IPS-20b (cell line): ENCODE data around the gene SLC35A3.
"Not testable (repeated sequence)": the region's sequence is repeated elsewhere in the genome, so short reads cannot be mapped to it uniquely, and the experiment has no call there.

Experiments used
- H3K27ac ChIP-seq: one replicate; pipeline ENCODE4 v1.5.1; 2013; ENCODE audit warnings: low read length
- H3K27me3 ChIP-seq: 2 replicates; pipeline ENCODE4 v1.6.1; 2013; ENCODE audit warnings: mild to moderate bottlenecking, low read length, inconsistent platforms; ENCODE audit not compliant: insufficient read depth
- H3K36me3 ChIP-seq: 2 replicates; pipeline ENCODE4 v1.6.1; 2013; ENCODE audit warnings: low read depth, mild to moderate bottlenecking, inconsistent platforms, low read length, moderate library complexity; ENCODE audit not compliant: insufficient read depth
- H3K4me1 ChIP-seq: 2 replicates; pipeline ENCODE4 v1.6.1; 2013; ENCODE audit warnings: mild to moderate bottlenecking, control low read depth, inconsistent platforms, low read length, moderate library complexity; ENCODE audit not compliant: insufficient read depth
- H3K4me3 ChIP-seq: 2 replicates; pipeline ENCODE4 v1.5.1; 2013; ENCODE audit warnings: mild to moderate bottlenecking, low read length, inconsistent platforms
- H3K9ac ChIP-seq: 2 replicates; pipeline ENCODE4 v1.6.1; 2013; ENCODE audit warnings: low read depth, mild to moderate bottlenecking, inconsistent platforms, low read length, moderate library complexity
- H3K9me3 ChIP-seq: 2 replicates; pipeline ENCODE4 v1.6.1; 2013; ENCODE audit warnings: mild to moderate bottlenecking, low read depth, low read length, inconsistent platforms; ENCODE audit not compliant: insufficient read depth

SLC35A3 gene

GRCh38 chr1:99977326-99977725 lies 7.5 kb downstream of the SLC35A3 start:
- H3K4me3 ChIP-seq, H3K27me3 ChIP-seq, H3K9ac ChIP-seq, H3K4me1 ChIP-seq, H3K9me3 ChIP-seq, H3K27ac ChIP-seq: not testable (repeated sequence)
- peaks cover 11% of the 10 kb centered on the region; the same call in 1 of the 2 replicates for H3K36me3 ChIP-seq

GRCh38 chr1:99978218-99978617 lies 8.4 kb downstream of the SLC35A3 start:
- no peaks in the 10 kb centered on the region for H3K27me3 ChIP-seq
- H3K4me3 ChIP-seq: no peak overlapping the region
- H3K9me3 ChIP-seq: no peaks in the 10 kb centered on the region
- H3K9ac ChIP-seq: no peak overlapping the region
- no peaks in the 10 kb centered on the region for H3K4me1 ChIP-seq
- no peak overlapping the region for H3K27ac ChIP-seq
- peaks cover 11% of the 10 kb centered on the region; the same call in 1 of the 2 replicates for H3K36me3 ChIP-seq

- no peak overlapping the region for H3K4me3 ChIP-seq
- no peaks in the 10 kb centered on the region for H3K4me1 ChIP-seq
- no peak overlapping the region for H3K9ac ChIP-seq
- H3K9me3 ChIP-seq: no peaks in the 10 kb centered on the region
- peaks cover 11% of the 10 kb centered on the region; the same call in 1 of the 2 replicates for H3K36me3 ChIP-seq
- no peak overlapping the region for H3K27ac ChIP-seq
- no peaks in the 10 kb centered on the region for H3K27me3 ChIP-seq
Measured at GRCh38 chr1:99979091-99979490, 9.3 kb downstream of the SLC35A3 start.

GRCh38 chr1:99980928-99981327 lies 11.1 kb downstream of the SLC35A3 start:
- Histone ChIP-seq H3K4me1 (no peaks in the 10 kb centered on the region), H3K27me3 (no peaks in the 10 kb centered on the region), H3K4me3 (no peak overlapping the region), H3K36me3 (peaks cover 5% of the 10 kb centered on the region; the same call in 1 of the 2 replicates), H3K9ac (no peak overlapping the region), H3K9me3 (no peaks in the 10 kb centered on the region), H3K27ac (no peak overlapping the region)

- no peaks in the 10 kb centered on the region for H3K4me1 ChIP-seq
- no peaks in the 10 kb centered on the region for H3K36me3 ChIP-seq
- H3K9ac ChIP-seq: no peak overlapping the region
- no peak overlapping the region for H3K27ac ChIP-seq
- H3K27me3 ChIP-seq: no peaks in the 10 kb centered on the region
- no peak overlapping the region for H3K4me3 ChIP-seq
- H3K9me3 ChIP-seq: no peaks in the 10 kb centered on the region; the same call in 1 of the 2 replicates
Measured at GRCh38 chr1:99986656-99987225, 16.9 kb downstream of the SLC35A3 start.

- Histone ChIP-seq H3K9me3 (no peaks in the 10 kb centered on the region; the same call in none of the 2 replicates), H3K27ac (no peak overlapping the region), H3K4me3 (no peak overlapping the region), H3K36me3 (no peaks in the 10 kb centered on the region), H3K27me3 (no peaks in the 10 kb centered on the region), H3K9ac (no peak overlapping the region), H3K4me1 (no peaks in the 10 kb centered on the region)
Measured at GRCh38 chr1:99988210-99988765, 18.5 kb downstream of the SLC35A3 start.

GRCh38 chr1:99992044-99992722 lies 22.4 kb downstream of the SLC35A3 start:
- no peak overlapping the region for H3K4me3 ChIP-seq

GRCh38 chr1:99992760-99993467 lies 23.1 kb downstream of the SLC35A3 start:
- Histone ChIP-seq H3K9me3 (no peaks in the 10 kb centered on the region; the same call in none of the 2 replicates), H3K4me1 (no peaks in the 10 kb centered on the region), H3K9ac (no peak overlapping the region), H3K36me3 (no peaks in the 10 kb centered on the region), H3K4me3 (no peak overlapping the region), H3K27ac (no peak overlapping the region), H3K27me3 (no peaks in the 10 kb centered on the region)

More at GRCh38 chr1:99992044-99992722, 22.4 kb downstream of the SLC35A3 start:
- no peaks in the 10 kb centered on the region; the same call in none of the 2 replicates for H3K9me3 ChIP-seq
- H3K4me1 ChIP-seq: no peaks in the 10 kb centered on the region
- H3K36me3 ChIP-seq: no peaks in the 10 kb centered on the region
- H3K27me3 ChIP-seq: no peaks in the 10 kb centered on the region
- no peak overlapping the region for H3K9ac ChIP-seq
- H3K27ac ChIP-seq: no peak overlapping the region

- no peaks in the 10 kb centered on the region for H3K27me3 ChIP-seq
- H3K27ac ChIP-seq: no peak overlapping the region
- H3K4me1 ChIP-seq: no peaks in the 10 kb centered on the region
- no peaks in the 10 kb centered on the region; the same call in none of the 2 replicates for H3K9me3 ChIP-seq
- no peak overlapping the region for H3K9ac ChIP-seq
- H3K36me3 ChIP-seq: no peaks in the 10 kb centered on the region
- no peak overlapping the region for H3K4me3 ChIP-seq
Measured at GRCh38 chr1:99993468-99993845, 23.7 kb downstream of the SLC35A3 start.

GRCh38 chr1:99994496-99994895 lies 24.7 kb downstream of the SLC35A3 start:
- H3K27me3 ChIP-seq: no peaks in the 10 kb centered on the region
- no peaks in the 10 kb centered on the region for H3K4me1 ChIP-seq
- no peaks in the 10 kb centered on the region for H3K36me3 ChIP-seq
- H3K9ac ChIP-seq: no peak overlapping the region
- no peak overlapping the region for H3K27ac ChIP-seq
- no peak overlapping the region for H3K4me3 ChIP-seq
- H3K9me3 ChIP-seq: no peaks in the 10 kb centered on the region; the same call in none of the 2 replicates

GRCh38 chr1:99996951-99997350 lies 27.2 kb downstream of the SLC35A3 start:
- Histone ChIP-seq H3K9me3 (no peaks in the 10 kb centered on the region; the same call in 1 of the 2 replicates), H3K4me1 (no peaks in the 10 kb centered on the region), H3K36me3 (no peaks in the 10 kb centered on the region), H3K9ac (no peak overlapping the region), H3K27ac (no peak overlapping the region), H3K27me3 (no peaks in the 10 kb centered on the region), H3K4me3 (no peak overlapping the region)
